HG02571 (cell line): ENCODE results near the gene STK24.
A peak's percentile ranks its signal among the peaks of the same experiment; 100 is the strongest.
"Not testable (repeated sequence)": the region's sequence is repeated elsewhere in the genome, so short reads cannot be mapped to it uniquely, and the experiment has no call there.

ENCODE experiments used
- ATAC-seq: cut with Tn5 transposase; IDR thresholded peaks from one replicate; pipeline ENCODE4 v1.9.1; 2021; ENCODE audit warnings: mild to moderate bottlenecking, moderate library complexity; ENCODE audit not compliant: unreplicated experiment

Gene STK24

DNA sequence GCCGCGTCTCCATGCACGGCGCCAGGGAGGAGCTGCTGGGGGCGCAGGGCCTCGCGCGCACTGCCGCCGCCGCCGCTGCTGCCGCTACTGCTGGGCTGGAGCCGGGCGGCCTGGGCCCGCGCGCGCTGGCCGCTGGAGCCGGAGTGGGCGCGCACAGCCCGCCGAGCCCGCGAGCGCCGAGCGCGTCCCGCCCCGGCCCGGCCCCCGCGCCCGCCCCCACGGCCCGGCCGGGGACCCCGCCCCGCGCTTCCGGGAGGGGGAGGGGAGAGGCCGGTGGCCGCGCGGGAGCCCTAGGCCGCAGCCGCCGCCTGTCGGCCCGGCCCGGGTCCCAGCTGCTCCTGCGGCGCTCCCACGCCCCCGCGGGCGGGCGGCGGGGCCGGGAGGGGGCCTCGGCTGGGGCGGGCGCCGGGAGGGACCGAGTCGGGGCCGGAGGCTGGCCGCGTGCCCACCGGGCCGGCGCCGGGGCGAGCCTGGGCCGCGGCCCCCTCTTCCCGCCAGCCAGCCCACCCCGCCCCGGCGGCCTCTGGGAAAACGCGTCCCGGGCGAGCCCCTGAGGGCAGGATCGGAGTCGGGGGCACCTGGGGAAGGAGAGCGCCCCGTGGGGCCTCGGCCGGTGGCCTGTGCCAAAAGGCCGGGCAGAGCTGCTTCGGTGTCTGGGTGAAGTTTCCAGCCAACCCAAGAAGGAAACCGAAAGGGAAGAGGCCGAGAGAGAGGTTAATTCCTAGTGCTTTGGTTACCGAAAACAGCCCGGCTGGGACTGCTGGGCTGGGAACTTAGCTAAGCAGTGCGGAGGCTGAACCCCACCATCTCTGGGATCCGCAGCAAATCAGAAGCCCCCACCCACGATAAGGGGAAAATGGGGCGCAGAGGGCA is at the start of gene STK24:
STK24 (minus strand) TSS at position 145 of the 873 bp plus-strand sequence. CDS start 321 bp downstream, outside the sequence.
- ATAC-seq = peak; percentile 60

GRCh38 chr13:98626298-98626935 is 49.5 kb upstream of the STK24 start:
- no peak for ATAC-seq

- ATAC-seq = not testable (repeated sequence)
These were observed 47.7 kb upstream of the STK24 start for GRCh38 chr13:98624589-98624988.

GRCh38 chr13:98622931-98623331 is 46.0 kb upstream of the STK24 start:
- no peak for ATAC-seq

DNA sequence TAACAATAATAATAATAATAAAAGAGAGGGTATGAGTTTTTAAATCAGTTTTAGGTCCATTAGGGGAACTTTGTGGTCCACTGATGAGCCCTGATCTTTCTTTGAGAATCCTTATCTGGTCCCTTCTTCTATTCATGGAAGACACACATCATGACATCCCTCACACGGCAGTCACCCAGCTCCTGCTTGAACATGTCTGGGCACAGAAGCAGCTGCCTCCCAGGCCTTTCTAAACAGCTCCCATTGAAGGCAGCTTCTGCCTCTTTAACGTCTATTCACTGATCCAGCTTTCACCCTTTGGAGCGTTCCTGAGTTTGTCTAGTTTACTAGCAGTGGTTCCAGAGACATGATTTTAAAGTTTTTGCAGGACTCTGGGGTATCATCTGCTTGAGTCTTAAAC is 42.6 kb upstream of the STK24 start:
- ATAC-seq = no peak

GRCh38 chr13:98615595-98615994 is 38.7 kb upstream of the STK24 start:
- not testable (repeated sequence) for ATAC-seq

DNA sequence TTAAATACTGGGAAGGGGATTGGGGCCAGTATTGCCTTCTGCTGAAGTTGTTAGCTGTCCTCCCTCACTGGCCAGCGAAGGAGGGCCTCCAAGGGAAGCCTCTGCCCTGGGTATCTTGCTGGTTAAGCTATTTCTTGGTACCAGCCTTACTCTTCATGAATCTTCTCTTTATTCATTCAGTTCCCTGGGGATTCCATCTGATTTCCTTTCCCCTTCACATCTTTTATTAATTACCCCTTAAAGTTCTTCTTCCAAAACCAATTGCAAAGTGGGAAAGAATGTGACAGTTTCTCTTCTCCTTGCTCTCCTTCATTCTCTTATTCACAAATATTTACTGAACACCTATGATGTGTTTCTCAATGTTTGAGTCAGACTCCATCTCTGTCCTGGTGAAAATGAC is 36.7 kb upstream of the STK24 start:
- ATAC-seq = no peak

GRCh38 chr13:98609756-98610155 is 32.8 kb upstream of the STK24 start:
- no peak for ATAC-seq

DNA sequence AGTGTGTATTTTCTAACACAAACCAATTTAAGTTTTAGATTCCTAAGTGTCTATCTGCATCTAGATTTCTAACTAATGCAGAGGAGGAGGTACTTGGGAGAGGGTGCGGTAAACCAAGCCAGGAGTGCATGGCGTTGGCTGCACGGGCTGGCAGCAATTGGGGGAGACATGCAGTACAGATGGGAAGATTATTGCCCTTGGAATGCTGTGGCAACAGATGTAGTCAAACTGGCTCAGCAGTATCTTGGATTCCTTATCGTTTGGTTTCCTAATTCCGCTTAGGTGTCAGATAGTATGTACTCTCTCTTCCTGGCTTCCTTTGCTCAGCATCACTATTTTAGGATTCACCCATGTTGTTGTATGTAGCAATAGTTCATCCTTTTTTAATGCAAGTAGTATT is 29.4 kb upstream of the STK24 start:
- no peak for ATAC-seq

DNA sequence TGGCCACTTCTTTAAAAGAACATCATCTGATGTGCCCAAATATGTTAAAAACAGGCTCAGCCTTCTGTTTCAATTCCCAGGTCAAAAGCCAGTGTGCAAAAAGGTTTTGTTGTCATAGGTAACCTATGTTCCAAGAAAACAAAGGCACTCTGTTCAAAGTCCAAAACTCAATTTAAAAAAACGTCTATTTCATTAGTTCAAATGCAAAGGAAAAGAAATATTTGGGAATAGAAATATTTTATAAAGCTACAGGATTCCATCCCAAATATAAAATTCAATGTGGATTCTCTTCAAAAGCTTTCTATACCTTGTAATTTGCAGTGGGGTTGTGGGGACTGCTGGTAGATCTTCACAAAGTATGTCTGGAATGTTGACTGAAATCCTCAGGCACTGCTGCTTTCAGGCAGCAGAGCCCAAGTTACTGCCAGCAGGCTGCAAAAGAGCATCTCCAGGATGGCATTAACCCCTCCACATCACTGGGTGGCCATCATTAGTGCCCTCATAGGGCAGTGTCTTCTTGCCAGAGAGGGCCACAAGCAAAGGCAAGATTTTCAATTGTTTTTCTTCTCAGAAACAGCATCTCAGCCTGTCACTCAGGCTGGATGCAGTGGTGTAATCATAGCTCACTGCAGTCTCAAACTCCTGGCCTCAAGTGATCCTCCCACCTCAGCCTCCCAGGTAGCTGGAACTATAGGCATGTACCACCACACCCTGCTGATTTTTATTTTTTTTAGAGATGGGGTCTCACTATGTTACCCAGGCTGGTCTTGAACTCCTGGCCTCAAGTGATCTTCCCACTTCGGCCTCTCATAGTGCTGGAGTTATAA is 22.8 kb upstream of the STK24 start:
- no peak for ATAC-seq

GRCh38 chr13:98598043-98598442 is 21.1 kb upstream of the STK24 start:
- ATAC-seq = no peak

DNA sequence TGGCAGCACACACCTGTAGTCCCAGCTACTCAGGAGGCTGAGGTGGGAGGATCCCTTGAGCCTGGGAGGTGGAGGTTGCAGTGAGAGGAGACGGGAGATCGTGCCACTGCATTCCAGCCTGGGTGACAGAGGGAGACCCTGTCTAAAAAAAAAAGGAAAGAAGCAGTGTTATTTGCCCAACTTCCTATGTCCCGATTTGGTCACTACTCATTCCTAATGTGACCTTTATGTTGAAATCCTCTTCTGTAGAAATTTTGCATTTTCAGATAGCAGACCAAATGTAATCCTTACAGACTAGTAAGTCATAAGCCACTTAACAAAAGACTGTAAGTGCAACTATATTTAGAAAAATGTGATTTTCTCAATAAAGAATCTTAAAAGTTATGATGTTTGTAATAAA is 18.2 kb upstream of the STK24 start:
- ATAC-seq = no peak

- ATAC-seq = no peak
These were observed 15.4 kb upstream of the STK24 start for GRCh38 chr13:98592362-98592732.

GRCh38 chr13:98591721-98592361 is 14.9 kb upstream of the STK24 start:
- ATAC-seq = no peak

DNA sequence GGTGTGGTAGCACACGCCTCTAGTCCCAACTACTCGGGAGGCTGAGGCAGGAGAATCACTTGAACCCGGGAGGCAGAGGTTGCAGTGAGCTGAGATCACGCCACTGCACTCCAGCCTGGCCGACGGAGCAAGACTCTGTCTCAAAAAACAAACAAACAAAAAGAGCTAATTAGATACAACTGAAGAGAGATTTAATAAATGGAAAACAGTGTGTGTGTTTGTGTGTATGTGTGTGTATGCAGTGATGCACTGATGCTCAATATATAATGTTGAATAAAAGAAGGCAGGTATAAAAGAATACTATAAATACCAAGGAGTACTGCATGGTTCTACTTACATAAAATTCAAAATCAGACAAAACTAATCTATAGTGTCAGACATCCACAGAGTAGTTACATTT is 13.6 kb upstream of the STK24 start:
- not testable (repeated sequence) for ATAC-seq

GRCh38 chr13:98589516-98589915 is 12.6 kb upstream of the STK24 start:
- not testable (repeated sequence) for ATAC-seq

GRCh38 chr13:98586400-98587345 is 9.8 kb upstream of the STK24 start:
- no peak for ATAC-seq

DNA sequence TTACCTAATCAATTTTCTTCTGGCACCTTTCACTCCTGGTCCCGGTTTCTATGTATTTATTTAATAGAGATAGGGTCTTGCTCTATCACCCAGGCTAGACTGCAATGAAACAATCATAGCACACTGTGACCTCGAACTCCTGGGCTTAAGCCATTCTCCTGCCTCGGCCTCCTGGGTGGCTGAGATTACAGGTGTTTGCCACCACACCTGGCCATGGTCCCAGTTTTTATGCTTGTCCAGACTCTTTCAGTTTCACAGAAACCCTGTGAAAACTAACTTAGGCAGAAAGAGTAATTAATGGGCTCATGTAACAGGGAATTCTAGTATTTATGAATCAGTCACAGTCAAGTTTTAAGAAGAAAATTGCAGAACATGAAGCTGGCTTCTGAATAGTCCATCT is 9.0 kb upstream of the STK24 start:
- ATAC-seq = no peak

DNA sequence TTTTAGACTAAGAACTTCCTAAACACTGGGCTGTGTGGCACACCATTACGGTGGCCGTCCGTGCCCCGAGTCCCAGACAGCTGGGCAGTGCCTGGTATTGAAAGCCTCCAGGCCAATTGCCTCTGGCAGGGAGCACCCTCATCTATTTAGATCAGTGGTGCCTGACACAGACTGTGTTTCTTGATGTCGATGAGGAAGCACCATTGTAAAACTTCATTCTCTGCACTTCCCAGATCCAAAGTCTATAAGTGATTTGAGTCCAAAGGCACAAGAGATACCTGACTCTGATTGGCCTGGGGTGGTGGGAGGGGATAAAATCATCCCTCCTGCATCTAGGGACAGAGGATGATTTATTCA is 8.5 kb upstream of the STK24 start:
- ATAC-seq = no peak
